IPS-NIHi7 (cell line): ENCODE measurements around the gene DCHS1.

Experiments used
- DNase-seq: peaks from one replicate; pipeline ENCODE4 v3.0.0; 2012; ENCODE audit warnings: mixed read lengths; ENCODE audit errors: extremely low spot score

DCHS1 gene

DNA sequence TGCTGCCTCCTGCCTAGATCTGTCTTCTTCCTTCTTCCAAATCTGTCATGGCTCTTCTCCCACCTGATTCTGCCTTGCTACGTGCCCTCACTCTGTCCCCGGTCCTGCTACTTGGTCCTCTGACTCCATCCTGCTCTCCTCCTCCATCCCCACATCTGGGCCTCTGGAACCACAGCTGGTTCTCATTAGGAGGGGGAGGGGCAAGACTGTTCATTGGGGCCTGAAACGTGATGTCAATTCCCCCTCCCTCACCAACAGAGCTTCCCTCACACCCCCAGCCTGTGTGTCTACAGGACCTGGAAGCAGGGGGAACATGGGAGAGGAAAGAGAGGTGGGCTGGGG, 9.1 kb downstream of the DCHS1 start:
- DNase-seq: no peak

DNA sequence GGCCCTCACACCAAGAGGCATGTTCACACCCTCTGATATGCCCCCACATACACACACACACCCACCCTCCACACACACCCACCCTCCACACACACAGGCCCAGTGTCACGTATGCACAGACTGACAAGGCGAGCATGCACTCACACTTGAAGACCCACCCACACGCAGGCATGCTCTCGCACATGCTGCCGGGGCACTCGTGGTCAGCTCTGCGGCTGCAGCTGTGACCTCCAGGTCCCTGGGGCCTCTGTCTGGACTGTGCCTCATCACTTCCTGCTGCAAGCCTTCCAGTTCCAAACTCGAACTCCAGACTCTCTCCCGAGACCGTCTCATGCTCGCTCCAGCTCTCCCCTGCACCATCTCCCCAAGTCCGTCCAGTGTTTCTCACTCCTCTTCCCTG, 9.5 kb downstream of the DCHS1 start:
- no peak for DNase-seq

DNA sequence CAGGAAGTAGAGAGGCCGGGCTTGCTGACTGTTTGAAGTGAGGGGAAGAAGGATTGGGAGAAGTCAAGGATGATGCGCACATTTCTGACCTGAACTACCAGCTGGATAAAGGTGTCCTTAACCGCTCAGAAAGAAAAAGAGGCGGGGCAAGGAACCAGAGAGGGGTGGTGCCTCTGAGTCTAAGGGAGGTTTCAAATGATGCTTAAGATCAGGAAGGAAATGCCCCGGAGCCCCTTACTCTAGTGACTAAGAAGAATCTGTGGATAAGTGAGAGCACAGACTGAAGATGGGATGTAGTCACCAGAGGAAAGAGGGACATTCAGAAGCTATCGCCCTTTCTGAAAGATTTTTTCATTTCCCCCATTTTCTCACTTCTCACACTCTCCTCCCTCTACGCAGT, 12.7 kb downstream of the DCHS1 start:
- no peak for DNase-seq

DNA sequence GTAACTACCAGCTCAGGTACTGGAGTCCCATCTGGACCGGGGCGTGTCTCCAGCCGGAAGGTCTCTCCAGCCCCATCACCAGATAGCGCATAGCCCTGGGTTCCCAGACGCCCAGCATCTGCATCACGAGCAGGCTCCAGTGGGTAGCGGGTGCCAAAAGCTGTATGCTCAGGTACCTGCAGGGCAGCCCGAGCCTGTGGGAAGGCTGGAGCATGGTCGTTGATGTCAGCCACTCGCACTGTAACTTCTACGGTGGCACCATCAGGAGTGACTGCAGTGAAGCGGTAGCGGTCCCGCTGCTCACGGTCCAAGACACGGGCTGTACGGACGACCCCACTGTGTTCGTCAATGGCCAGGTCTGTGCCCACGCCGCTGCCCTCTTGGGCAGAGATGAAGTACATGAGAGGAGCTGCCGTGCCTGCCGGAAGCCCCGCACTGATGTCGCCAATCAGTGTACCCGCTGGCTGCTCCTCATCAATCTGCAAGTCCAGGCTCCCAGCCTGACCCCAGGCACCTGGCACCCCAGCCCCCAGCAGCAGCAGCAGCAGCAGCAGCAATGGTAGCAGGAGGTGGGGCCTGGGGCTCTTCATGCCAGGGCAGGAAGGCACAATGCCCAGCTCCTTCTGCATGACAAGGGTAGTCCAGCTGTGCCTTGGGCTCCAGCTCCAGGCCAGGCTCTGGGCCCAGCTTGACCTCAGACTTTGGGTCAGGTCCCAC, 14.5 kb downstream of the DCHS1 start:
- no peak for DNase-seq

DNA sequence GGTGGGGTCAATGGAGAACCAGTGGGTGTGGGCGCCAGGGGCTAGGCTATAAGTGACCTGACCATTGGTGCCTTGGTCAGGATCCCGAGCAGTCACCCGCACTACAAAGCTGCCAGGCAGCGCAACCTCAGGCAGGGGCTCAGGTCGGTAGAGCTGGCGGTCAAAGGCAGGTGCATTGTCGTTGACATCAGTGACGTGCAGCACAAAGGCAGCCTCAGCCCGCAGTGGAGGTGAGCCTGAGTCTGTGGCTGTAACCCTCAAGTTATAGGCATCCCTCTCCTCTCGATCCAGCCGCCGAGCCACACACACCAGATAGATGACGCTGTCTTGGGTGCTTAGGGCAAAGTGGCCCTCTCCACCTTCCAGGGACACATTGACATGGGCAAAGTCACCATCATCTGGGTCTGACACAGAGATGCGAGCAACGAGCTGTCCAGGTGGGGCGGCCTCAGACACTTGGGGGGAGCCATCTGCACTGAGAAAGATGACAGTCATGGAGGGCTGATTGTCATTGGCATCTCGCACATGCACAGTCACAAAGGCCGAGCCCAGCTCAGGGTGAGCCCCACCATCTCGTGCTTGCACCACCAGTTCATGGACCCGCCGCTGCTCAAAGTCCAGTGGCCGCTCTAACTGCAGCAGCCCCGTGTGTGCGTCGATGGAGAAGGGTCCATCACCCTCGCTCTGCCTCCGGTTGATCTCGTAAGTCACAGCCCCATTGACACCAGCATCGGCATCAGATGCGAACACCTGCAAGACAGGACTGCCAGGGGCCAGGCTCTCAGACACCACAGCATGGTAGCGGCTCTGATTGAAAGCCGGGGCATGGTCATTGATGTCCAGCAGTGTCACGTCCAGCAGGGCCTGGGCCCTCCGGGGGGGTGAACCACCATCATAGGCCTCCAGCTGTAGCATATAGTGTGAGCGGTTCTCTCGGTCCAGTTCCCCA, 15.3 kb downstream of the DCHS1 start:
- DNase-seq: no peak

DNA sequence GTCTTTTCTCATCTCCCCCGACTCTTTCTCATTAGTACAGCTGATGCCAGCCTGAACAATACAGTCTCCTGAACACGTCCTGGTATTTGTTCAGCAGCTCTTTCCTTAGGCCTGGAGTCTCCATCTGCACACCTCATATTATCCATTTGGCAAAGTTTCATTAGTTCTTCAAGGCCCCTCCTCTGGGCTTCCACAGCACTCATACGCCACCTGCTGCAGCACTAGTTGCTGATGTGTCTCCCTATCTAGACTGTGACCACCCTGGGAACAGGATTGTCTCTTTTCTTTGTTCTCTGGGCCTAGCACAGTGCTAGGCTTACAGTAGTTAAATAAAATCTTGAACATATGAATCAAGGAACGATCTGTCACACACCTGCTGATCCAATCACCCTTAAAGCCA, 17.2 kb downstream of the DCHS1 start:
- DNase-seq: no peak

DNA sequence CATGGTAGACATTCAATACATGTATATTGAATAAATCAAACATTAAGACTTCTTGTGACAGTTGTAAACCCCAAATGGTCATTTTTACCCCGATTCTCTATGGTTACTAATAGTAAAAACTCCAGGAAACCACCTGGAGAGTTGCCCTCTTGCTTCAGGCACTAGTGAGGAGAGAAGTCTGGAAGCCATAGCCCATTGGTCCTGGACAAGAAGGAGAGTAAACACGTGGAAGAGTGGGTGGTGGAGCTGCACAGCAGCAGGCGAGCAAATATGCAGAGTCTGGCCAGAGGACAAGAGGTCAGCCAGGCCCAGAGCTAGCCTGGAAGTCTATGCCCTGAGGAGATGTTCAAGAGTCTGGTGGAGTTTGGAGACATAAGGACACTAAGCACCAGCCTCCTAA, 17.7 kb downstream of the DCHS1 start:
- no peak for DNase-seq

DNA sequence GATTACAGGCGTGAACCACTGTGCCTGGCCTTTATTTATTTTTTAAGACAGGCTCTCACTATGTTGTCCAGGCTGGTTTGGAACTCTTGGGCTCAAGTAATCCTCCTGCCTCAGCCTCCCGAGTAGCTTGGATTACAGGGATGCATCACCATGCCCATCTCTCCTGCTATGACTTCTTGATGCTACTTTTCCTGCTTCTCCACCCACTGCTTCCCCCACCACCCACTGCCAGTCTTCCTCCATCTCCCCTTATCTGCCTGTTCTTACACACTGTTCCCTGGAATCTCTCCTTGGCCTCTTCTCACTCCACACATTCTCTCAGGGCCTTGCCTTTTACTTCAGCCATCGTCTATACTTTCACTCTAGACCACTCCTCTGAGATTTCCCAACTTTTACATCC, 19.1 kb downstream of the DCHS1 start:
- no peak for DNase-seq

DNA sequence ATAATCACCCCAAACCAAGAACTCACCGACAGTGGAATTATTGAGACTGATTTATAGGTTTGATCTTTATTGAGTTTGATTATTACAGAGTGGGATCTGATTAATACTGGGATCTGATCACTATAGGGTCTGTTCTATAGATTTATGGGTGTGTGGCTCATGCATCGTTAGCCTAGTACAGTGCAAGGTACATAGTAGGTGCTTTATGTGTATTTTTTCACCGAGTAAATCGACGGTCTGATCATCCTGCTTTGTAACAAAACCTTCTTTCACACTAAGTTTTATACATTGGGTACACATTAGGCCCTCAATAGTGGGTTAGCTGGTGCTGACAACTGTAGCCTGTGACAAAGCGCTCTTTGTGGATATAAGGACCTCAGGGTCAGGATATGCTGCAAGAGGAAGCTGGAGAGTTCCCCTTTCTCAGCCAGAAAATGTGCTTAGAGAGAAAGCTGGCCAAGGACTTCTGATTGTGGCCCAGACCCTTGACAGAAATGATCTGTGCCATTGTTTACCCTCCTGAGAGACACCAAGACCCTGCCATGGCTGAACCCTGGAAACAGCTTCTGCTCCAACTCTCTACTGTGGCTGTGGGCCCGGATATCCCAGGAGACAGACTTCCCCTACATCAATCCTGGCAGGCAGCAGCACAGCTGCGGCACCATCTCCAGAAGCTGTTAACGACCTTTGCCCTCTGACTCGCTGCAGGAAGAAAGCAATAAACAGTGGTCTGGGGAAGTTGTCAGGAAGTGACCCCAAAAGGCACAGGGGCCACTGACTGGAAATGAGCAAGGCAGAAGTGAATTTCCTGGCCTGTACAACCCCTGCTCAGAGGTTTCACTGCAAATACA, 20.3 kb downstream of the DCHS1 start:
- DNase-seq: no peak

DNA sequence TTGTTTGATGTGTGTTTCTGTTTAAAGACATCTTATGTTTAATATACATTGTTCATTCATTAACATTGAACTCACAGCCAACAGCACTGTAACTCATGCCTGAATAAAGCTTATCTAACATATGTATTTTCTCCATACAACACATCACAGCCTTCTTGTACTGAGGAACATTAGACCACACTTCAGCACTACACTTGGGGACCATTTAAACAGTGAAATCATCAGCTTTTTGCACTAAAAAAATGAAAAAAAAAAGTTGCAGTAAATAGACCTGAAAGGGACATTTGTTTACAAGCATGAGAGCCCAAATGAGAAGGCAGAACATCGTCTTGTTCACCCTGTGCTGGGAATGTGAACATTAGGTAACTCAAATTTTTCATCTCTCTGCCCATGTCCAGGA, 21.1 kb downstream of the DCHS1 start:
- DNase-seq: no peak

DNA sequence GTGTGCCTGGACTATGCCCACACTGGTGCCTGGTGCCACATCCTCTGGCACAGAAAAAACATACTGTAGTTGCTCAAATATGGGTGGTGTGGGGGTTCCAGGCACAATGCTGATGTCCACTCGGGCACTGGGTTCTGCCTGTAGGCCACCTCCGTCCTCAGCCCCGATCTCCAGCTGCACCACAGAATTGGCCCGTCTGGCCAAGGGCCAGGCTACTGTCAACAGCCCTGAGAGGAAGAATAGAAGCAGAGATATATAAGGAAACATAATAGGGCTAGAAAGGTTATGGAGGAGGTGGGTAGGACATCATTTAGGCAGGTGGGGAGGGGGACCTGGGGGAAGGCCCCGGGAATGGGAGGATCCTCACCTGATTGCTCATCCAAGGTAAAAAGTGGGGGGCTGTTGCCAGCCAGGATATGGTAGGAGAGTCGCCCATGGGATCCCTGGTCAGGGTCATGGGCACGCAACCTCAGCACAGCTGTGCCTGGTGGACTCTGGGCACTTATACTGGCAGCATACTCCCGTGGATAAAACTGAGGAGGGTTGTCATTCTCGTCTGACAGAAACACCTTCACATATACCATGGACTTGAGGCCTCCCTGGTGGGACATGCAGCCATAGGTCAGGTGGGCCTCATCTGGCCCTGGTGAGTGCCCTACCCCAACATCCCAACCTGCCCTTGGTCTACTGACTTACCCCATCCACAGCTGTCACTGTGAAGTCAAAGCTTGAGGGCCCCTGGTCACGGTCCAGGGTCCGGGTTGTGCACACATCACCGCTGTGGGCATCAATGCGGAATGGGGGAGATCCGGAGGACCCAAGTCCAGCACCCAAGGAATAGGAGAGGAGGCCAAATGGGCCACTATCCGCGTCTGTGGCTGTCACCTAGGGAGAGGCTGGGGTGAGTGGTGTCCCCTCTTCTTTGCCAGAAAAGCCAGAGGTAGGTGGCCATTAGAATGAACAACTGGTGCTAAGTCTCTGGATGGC, 21.9 kb downstream of the DCHS1 start:
- DNase-seq: no peak

DNA sequence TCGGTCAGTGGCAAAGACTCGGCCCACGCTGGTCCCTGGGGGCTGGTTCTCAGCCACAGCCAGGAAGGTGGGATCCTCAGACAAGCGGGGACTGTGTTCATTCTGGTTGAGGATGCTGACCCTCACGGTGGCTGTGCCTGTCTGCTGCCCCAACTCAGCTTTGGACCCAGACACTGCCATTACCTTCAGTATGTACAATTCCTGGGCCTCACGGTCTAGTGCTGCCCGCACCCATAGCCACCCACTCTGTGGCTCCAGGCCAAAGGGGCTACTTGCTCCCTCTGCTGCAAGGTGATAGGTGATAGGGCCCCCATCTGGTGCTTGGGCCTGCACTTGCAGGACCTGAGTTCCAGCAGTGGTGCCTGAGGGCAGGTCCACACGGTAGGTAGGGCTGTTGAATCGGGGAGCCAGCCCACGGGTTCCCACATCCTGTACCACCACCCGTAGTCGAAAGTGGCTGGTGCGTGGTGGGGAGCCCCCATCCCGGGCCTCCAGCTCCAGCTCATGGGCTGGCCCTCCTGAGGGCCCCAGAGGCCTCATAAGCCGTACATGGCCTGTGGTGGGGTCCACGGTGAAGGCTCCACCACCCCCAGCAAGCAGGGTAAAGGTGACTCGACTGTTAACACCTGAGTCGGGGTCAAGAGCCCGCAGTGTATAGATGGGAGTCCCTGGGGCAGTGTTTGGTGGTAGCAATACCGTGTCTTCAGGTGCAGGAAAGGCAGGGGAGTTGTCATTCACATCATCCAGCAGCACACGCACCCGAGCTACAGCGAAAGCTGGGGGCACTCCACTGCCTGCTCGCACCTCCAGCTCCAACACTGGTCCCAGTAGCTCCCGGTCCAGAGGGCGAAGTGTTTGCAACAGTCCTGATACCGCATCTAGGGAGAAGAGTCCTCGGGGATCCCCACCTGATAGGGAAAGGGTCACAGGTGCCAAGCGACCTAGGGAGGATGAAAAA, 23.2 kb downstream of the DCHS1 start:
- DNase-seq: no peak

DNA sequence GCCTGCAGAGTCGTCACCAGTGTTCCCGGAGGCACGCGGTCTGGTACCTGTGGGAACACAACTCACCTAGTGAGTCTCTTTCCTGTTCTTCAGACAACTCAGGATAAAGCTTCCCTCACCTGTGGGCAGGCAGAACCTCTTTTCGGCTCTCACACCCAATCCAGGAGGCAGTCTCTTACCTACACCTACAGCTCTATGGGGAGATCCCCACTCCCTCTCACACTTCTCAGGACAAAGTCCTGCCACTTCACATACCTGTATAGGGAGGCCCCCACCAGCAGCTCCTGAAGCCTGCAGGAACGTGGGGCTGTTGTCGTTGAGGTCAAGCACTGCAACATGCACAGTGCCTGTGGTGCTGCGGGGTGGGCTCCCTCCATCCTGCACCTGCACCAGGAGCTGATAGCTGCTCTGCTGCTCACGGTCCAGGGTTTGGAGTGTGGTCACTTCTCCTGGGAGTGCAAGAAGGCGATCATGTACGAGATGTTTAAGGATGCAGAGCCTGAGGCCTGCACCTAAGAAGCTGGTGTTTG, 24.2 kb downstream of the DCHS1 start:
- no peak for DNase-seq

DNA sequence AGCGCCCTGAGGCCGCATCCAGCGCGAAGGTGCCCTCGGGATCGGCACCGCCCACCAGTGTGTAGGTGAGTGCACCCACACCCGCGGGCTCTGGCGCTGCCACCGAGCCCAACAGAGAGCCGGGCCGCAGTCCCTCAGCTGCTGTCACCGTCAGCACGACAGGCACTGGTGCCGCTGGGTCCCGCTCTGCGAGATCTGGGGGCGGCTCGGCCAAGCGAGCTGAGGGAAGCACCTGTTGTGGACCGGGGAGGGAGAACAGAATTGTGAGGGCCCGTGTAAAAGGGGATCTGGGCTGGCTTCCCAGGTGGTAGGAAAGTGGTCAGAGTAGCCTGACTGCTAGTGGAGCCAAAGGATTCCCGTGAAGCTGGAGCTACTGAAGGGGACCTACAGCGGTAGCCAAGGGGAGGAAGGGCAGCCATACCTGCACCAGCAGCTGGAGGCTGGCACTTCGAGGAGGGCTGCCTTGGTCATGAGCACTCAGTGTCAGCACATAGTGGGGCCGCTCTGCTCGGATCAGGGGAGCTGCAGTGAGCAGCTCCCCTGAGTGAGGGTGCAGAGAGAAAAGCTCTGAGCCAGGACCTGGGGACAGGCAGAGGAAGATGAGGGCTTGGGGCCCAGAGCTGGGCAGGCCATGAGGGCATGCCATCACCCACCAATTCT, 24.8 kb downstream of the DCHS1 start:
- peak; percentile 45 for DNase-seq

DNA sequence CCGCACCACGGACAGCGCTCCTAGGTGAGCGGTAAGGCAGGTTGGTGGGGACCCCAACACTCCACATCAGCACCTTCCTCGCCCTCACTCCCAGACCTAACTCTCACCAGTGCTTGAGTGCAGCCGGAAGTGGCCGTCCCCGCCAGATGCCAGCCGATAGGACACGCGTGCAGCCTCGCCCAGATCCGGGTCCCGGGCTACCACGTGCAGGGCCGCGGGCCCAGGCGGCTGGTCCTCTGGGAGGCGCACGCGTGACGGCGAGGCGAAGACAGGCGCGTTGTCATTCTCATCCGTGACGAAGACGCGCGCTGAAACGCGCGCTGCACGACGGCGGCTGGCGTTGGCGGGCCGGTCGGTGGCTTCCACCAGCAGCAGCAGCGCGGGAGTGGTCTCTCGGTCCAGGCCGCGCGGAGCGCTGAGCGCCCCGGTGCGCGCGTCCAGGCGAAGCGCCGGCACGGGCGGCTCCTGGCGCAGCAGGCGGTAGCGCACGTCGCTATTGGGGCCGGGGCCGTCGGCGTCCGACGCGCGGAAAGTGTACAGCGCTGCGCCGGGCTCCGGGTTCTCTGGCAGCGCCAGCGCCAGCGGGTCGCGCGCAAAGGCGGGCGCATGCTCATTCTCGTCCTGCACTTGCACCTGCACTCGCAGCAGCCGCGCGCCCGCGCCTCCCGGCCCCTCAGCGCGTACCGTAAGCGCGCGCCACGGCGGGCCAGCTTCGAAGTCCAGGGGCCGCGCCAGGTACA, 25.5 kb downstream of the DCHS1 start:
- DNase-seq: peak; percentile 81

DNA sequence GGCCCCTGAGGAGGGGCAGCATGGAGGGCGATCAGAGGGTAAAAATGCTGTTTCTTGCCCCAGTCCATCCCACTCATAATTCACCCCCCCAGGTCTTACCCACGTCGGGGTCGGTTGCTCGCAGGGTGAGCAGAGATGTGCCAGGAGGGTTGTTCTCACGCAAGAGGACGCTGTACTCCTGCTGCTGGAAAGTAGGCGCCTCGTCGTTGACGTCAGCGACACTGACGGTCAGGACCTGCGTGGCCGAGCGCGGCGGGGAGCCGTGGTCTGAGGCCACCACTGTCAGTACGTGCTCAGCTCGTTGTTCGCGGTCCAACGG, 26.1 kb downstream of the DCHS1 start:
- DNase-seq: no peak

DNA sequence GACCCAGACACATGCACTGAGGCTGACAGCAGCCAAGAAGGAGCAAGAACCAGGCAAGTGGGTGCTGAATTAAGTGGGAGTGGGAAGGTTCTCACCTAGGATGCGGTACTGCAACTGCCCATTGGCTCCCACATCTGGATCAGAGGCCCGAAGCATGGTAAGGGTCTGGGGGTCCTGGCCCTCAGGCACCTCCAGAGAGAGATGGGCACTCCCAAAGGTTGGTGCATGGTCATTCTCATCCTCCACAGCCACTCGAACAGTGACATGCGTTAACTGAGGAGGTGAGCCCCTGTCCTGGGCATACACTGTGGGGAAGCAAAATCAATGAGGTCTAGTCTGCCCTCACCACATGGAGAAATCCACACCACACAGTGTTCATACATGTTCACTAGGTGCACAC, 27.1 kb downstream of the DCHS1 start:
- no peak for DNase-seq

DNA sequence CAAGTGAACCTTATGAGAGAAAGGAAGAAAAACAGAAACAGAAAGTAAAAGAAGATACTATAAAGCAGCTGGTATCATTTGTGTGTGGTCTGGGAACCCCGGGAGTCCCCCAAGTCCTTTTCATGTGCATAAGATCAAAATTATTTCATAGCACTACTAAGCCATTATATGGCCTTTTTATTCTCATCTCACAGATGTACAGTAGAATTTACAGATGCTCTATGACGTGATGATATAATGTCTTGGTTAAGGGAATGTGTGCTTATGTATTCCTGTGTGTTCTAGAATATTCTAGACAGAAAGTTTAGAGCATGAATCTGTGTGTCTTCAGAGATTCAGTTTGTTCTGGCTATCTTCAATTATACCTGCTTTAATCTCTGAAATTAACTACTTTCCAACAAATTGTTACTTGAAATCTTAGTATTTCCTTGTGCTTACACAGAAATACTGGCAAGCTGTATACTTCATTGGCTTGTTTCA, 27.8 kb downstream of the DCHS1 start:
- no peak for DNase-seq
